K562 (cell line): ENCODE data around the gene SPPL3. TPM values are rescaled to one million over a fixed set of nuclear protein-coding genes. Genes with fewer than 3 reads are reported as not detected.
A peak's percentile ranks its signal among the peaks of the same experiment; 100 is the strongest.

Source experiments
- ATAC-seq: fragments of 200-7000 bp; cut with Tn5 transposase; 3 replicates; pipeline ENCODE4 v1.9.1; 2020; ENCODE audit warnings: moderate library complexity
- BruUV-seq: library from RNA; stranded (reverse); fragments of 400-500 nt; replicated peaks from 2 replicates; lab custom pipeline; 2021; lab: Mats Ljungman, UMichigan
- CTCF ChIA-PET: fragments of 300-600 bp; formaldehyde crosslinking; extraction: SDS; loops from one replicate; lab custom pipeline; 2021; ENCODE audit warnings: low intra/inter-chr PET ratio; lab: Yijun Ruan, JAX
- POLR2A ChIA-PET: fragments of 300-600, 350-650 bp; sonication (Branson Sonifier 250); formaldehyde crosslinking; extraction: SDS; loops from one replicate; lab custom pipeline; 2021; ENCODE audit warnings: antibody characterized with exemption, inconsistent platforms; lab: Yijun Ruan, JAX
- DNase-seq, 4 experiments: peaks; one replicate each; pipeline versions ENCODE4 v3.0.0 to v3.0.0-alpha.2; 2011 to 2018; ENCODE audit warnings: low spot score in 3 of 4, mixed read lengths in 3 of 4; ENCODE audit errors: extremely low read depth in 1 of 4
- FAIRE-seq: peaks from 2 replicates; lab custom pipeline; 2011; peaks lifted over from hg19 to GRCh38; lab: Jason Lieb, UNC
- H2AFZ ChIP-seq: 2 replicates; pipeline ENCODE4 v1.6.0; 2011; ENCODE audit warnings: low read depth, low read length, control low read depth, inconsistent platforms
- H3K27ac ChIP-seq: fragments of 200-600 bp; 3 replicates; pipeline ENCODE4 v1.8.0; 2011; ENCODE audit warnings: low read depth, mild to moderate bottlenecking, control low read depth, inconsistent platforms, low read length, moderate library complexity, mixed read lengths; ENCODE audit errors: extremely low read depth
- H3K27me3 ChIP-seq, 2 experiments: fragments of 300-600 bp in 1 of 2; 2 replicates in 1 of 2; 3 replicates in 1 of 2; pipeline versions ENCODE4 v1.6.0 to v1.8.0; 2011; ENCODE audit warnings: inconsistent platforms in 2 of 2, low read length in 2 of 2, mild to moderate bottlenecking in 1 of 2, mixed read lengths in 1 of 2, moderate library complexity in 1 of 2; ENCODE audit not compliant: control insufficient read depth in 2 of 2, insufficient read depth in 2 of 2
- H3K36me3 ChIP-seq: fragments of 300-600 bp; 3 replicates; pipeline ENCODE4 v1.8.0; 2011; ENCODE audit warnings: mild to moderate bottlenecking, low read length, inconsistent platforms; ENCODE audit not compliant: control insufficient read depth, insufficient read depth
- H3K4me1 ChIP-seq, 2 experiments: fragments of 200-600 bp in 1 of 2; replicated peaks in 1 of 2; 2 replicates in 1 of 2; 3 replicates in 1 of 2; pipeline versions ENCODE4 v1.5.1 to v1.8.0; 2011; ENCODE audit warnings: inconsistent platforms in 2 of 2, low read length in 2 of 2, mild to moderate bottlenecking in 1 of 2, mixed read lengths in 1 of 2, moderate library complexity in 1 of 2; ENCODE audit not compliant: control insufficient read depth in 2 of 2, insufficient read depth in 2 of 2
- H3K4me2 ChIP-seq: 2 replicates; pipeline ENCODE4 v1.6.1; 2011; ENCODE audit warnings: low read length, control low read depth, inconsistent platforms, mixed read lengths; ENCODE audit not compliant: insufficient read depth
- H3K4me3 ChIP-seq: fragments of 200-600 bp; sonication (generic), shearing (Covaris generic); 2 replicates; pipeline ENCODE4 v1.5.1; 2016; ENCODE audit warnings: control low read depth, inconsistent platforms
- H3K79me2 ChIP-seq: fragments of 200-600 bp; 3 replicates; pipeline ENCODE4 v1.8.0; 2011; ENCODE audit warnings: low read length, inconsistent platforms; ENCODE audit not compliant: control insufficient read depth, insufficient read depth
- H3K9ac ChIP-seq, 2 experiments: 2 replicates each; pipeline versions ENCODE4 v1.6.0 to v1.6.1; 2011; ENCODE audit warnings: low read depth in 2 of 2, low read length in 2 of 2, control low read depth in 1 of 2, inconsistent platforms in 1 of 2, mild to moderate bottlenecking in 1 of 2, mixed read lengths in 1 of 2; ENCODE audit not compliant: insufficient read depth in 1 of 2
- H3K9me1 ChIP-seq: one replicate; pipeline ENCODE4 v1.6.0; 2011; ENCODE audit warnings: inconsistent platforms, mild to moderate bottlenecking, low read length, moderate library complexity; ENCODE audit not compliant: control insufficient read depth, insufficient read depth
- H3K9me3 ChIP-seq: replicated peaks from 2 replicates; pipeline ENCODE4 v1.5.1; 2011; ENCODE audit warnings: low read depth, low read length, inconsistent platforms; ENCODE audit not compliant: control insufficient read depth, insufficient read depth
- H4K20me1 ChIP-seq: replicated peaks from 2 replicates; pipeline ENCODE4 v1.6.1; 2011; ENCODE audit warnings: low read length, inconsistent platforms, mixed read lengths; ENCODE audit not compliant: control insufficient read depth, insufficient read depth
- POLR2G ChIP-seq: fragments of 200-400 bp; formaldehyde crosslinking; IDR thresholded peaks from 2 replicates; pipeline ENCODE4 v1.6.1; 2017; ENCODE audit warnings: low read depth, mild to moderate bottlenecking, antibody characterized with exemption, low read length, moderate library complexity
- RAD21 ChIP-seq, 2 experiments: fragments of 250-450 bp in 1 of 2; fragments of 450-650 bp in 1 of 2; sonication (Bioruptor Pico) in 1 of 2; formaldehyde crosslinking in 1 of 2; IDR thresholded peaks in 1 of 2; conservative IDR thresholded peaks in 1 of 2; 2 replicates each; pipeline versions ENCODE4 v1.4.0 to v1.8.0; 2020 to 2022; ENCODE audit warnings: mild to moderate bottlenecking in 2 of 2, moderate library complexity in 1 of 2
- SMC3 ChIP-seq: conservative IDR thresholded peaks from 2 replicates; pipeline ENCODE4 v1.6.1; 2011; ENCODE audit warnings: low read depth, low read length, improper control_type of control experiment; ENCODE audit not compliant: insufficient read depth
- ZNF696 ChIP-seq: fragments of 250-450 bp; sonication (Bioruptor Pico); conservative IDR thresholded peaks from 2 replicates; pipeline ENCODE4 v1.4.0; 2020; ENCODE audit warnings: mild to moderate bottlenecking, moderate library complexity
- WGBS: fragments of 100-300 bp; shearing (Covaris generic); methylation state at CpG from one replicate; pipeline ENCODE4 v1.1.6; 2016; ENCODE audit warnings: low coverage, mixed read lengths; ENCODE audit not compliant: insufficient coverage; ENCODE audit errors: missing lambda C conversion rate; 5-methylcytosine and 5-hydroxymethylcytosine counted together
- in situ Hi-C: fragments of 300-500 bp; cut with MboI; formaldehyde crosslinking; loops from 4 replicates; pipeline ENCODE4 v1.15.0; 2018; ENCODE audit warnings: inconsistent platforms, mixed read lengths
- intact Hi-C: fragments of 100-400 bp; cut with micrococcal nuclease; formaldehyde crosslinking; loops from 2 replicates; pipeline ENCODE4 v1.14.2; 2022
- polyA plus RNA-seq, 8 experiments: library from polyadenylated mRNA; depleted of rRNA in 4 of 8; stranded (reverse) in 5 of 8; unstranded in 3 of 8; fragments of >200 nt; fragmentation: Nextera tagmentation in 2 of 8; fragmentation: Illumina TruSeq in 1 of 8; extraction: Ambion mirVana in 2 of 8; extraction: Trizol in 1 of 8; gene quantifications; 2 replicates each; pipeline versions ENCODE4 v1.2.1 to v1.2.3, GENCODE V29; 2011 to 2014; ENCODE audit warnings: inconsistent platforms in 1 of 8, missing spikeins in 1 of 8
- total RNA-seq, 7 experiments: library from RNA; depleted of rRNA in 6 of 7; stranded (reverse); fragments of >200 nt in 6 of 7; fragmentation: Illumina TruSeq in 2 of 7; extraction: Trizol in 2 of 7; gene quantifications; 2 replicates each; pipeline versions ENCODE4 v1.2.1 to v1.2.3, GENCODE V29; 2011 to 2021; ENCODE audit warnings: low replicate concordance in 1 of 7
- TF ChIP-seq, protein P1 (sequence below), 3 experiments: IDR thresholded peaks in 2 of 3; conservative IDR thresholded peaks in 1 of 3; 2 replicates each; pipeline ENCODE4 v1.5.1; 2011 to 2012; ENCODE audit warnings: low read length in 3 of 3, mild to moderate bottlenecking in 3 of 3, control low read depth in 2 of 3, improper control_type of control experiment in 1 of 3, inconsistent platforms in 1 of 3, low read depth in 1 of 3, mixed read lengths in 1 of 3, moderate library complexity in 1 of 3; ENCODE audit not compliant: insufficient read depth in 2 of 3

The SPPL3 gene
- total and polyA plus RNA-seq, 9 of the 15 experiments (the other 6 are each of a cell fraction or from before 2014, with no cell fraction given) = 2.9 to 32.1 (median 7.1) TPM

DNA sequence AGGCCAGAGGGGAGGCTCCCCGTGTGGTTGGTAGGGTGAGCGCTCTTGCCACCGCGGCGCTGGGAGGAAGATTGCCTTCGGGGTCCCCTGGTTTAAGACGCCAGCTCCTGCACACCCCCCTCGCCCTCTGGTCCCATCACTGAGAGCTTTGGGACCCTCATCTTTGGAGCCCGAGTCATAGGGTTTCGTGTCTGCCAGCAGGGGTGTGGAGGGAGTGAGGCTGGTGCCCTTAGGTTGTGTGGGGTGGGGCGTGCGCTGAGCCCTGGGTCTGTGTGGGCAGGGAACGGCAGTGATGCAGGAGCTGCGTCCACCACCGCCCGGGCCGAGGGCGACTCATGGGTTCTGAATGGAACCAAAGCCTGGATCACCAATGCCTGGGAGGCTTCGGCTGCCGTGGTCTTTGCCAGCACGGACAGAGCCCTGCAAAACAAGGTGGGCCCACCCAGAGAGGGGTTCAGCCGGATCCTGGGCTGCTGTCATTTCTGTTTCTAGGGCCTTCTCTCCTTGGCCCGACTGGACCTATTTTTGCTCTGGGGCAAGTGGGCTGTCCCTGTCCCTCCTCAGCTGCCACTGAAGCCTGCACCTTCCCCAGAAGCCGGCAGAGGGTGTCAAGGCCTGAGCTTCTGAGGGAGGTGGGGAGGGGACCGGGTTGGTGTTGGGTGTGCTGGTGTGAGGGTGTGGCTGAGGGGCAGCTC is 166.5 kb downstream of the SPPL3 start:
- H3K79me2 ChIP-seq = no peaks in the 10 kb centered on the region
- in situ Hi-C loops = no loop called here
- no peaks in the 10 kb centered on the region for H3K9me3 ChIP-seq
- no TSS peak for BruUV-seq
- no peak overlapping the region for H3K4me2 ChIP-seq
- H3K36me3 ChIP-seq = peaks cover 12% of the 10 kb centered on the region; the same call in 1 of the 3 replicates
- ChIA-PET POLR2A (interaction anchor here (0.6 to 0.7 kb wide), 2 partner anchors 17 to 58 kb away, joined by 3 read pairs; no protein-coding TSS in a partner anchor), CTCF (no interaction called here)
- H3K9me1 ChIP-seq = no peaks in the 10 kb centered on the region
- no peak overlapping the region for H3K4me3 ChIP-seq
- H3K27me3 ChIP-seq = no peaks in the 10 kb centered on the region
- ATAC-seq (peak; percentile 75), FAIRE-seq (no peak), DNase-seq (peak in 1 of 4 experiments; percentile 37)
- peaks cover 0 to 16% of the 10 kb centered on the region in 2 experiments; a peak in 2 of 5 replicates for H3K4me1 ChIP-seq
- 75% methylated on average over 18 of the region's 25 CpGs for WGBS
- H3K27ac ChIP-seq = no peak overlapping the region
- intact Hi-C loops = no loop called here
- no peak for TF ChIP-seq ZNF696 (CRISPR knock-in tag)
- TF ChIP-seq SMC3 = 0 out of 2 replicates have a peak, but pooled peaks have one; percentile 27
- TF ChIP-seq RAD21 (CRISPR knock-in tag; conservative IDR thresholded peaks at IDR 0.05 in 1 of 2, IDR thresholded peaks at IDR 0.05 in 1 of 2) = peak in 1 of 2 experiments; percentile 34; a peak in 2 of 4 replicates
- TF ChIP-seq POLR2G = peak; percentile 19; the same call in 1 of the 2 replicates
- TF ChIP-seq, protein P1, sequence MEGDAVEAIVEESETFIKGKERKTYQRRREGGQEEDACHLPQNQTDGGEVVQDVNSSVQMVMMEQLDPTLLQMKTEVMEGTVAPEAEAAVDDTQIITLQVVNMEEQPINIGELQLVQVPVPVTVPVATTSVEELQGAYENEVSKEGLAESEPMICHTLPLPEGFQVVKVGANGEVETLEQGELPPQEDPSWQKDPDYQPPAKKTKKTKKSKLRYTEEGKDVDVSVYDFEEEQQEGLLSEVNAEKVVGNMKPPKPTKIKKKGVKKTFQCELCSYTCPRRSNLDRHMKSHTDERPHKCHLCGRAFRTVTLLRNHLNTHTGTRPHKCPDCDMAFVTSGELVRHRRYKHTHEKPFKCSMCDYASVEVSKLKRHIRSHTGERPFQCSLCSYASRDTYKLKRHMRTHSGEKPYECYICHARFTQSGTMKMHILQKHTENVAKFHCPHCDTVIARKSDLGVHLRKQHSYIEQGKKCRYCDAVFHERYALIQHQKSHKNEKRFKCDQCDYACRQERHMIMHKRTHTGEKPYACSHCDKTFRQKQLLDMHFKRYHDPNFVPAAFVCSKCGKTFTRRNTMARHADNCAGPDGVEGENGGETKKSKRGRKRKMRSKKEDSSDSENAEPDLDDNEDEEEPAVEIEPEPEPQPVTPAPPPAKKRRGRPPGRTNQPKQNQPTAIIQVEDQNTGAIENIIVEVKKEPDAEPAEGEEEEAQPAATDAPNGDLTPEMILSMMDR (IDR thresholded peaks at IDR 0.05 in 2 of 3, conservative IDR thresholded peaks at IDR 0.05 in 1 of 3; ENCODE audit: insufficient read depth in 2 of 3, low read depth in 1 of 3, low read length in 3 of 3) = peak; percentile 36 to 44 (median 43); a peak in 5 of 6 replicates
- 0 out of 2 replicates have a peak, but pooled peaks cover 5% of the 10 kb centered on the region for H4K20me1 ChIP-seq
- H3K9ac ChIP-seq = peak overlapping the region in 1 of 2 experiments; percentile 45; a peak in 1 of 4 replicates
- no peak overlapping the region for H2AFZ ChIP-seq
